Hepatocyte (in vitro differentiated cells): ENCODE data around the gene APBB2.

Source experiments
- CTCF ChIP-seq: fragments of 200-600 bp; sonication (generic); IDR thresholded peaks from 2 replicates; pipeline ENCODE4 v1.5.1; 2016; ENCODE audit warnings: antibody characterized with exemption, mild to moderate bottlenecking; ENCODE audit not compliant: poor library complexity
- EZH2 ChIP-seq: fragments of 200-600 bp; sonication (generic); IDR thresholded peaks from 2 replicates; pipeline ENCODE4 v1.6.1; 2016; ENCODE audit warnings: antibody characterized with exemption, mild to moderate bottlenecking, borderline replicate concordance

- no peak for TF ChIP-seq CTCF
- TF ChIP-seq EZH2: no peak
These were observed 27.6 kb upstream of the APBB2 start for GRCh38 chr4:41241919-41242318.
